GM18868 (cell line): Measurements from ENCODE around the gene APLF.
"Not testable (repeated sequence)": the region's sequence is repeated elsewhere in the genome, so short reads cannot be mapped to it uniquely, and the experiment has no call there.

Experiments
- ATAC-seq: cut with Tn5 transposase; IDR thresholded peaks from one replicate; pipeline ENCODE4 v1.9.1; 2021; ENCODE audit warnings: mild to moderate bottlenecking, moderate library complexity; ENCODE audit not compliant: unreplicated experiment

Gene APLF

GRCh38 chr2:68527343-68528081 lies 60.1 kb downstream of the APLF start:
- not testable (repeated sequence) for ATAC-seq

- ATAC-seq = not testable (repeated sequence)
These were observed 61.8 kb downstream of the APLF start for GRCh38 chr2:68529156-68529555.

GRCh38 chr2:68529651-68530050 lies 62.3 kb downstream of the APLF start:
- ATAC-seq = not testable (repeated sequence)

GRCh38 chr2:68536000-68536399 lies 68.6 kb downstream of the APLF start:
- no peak for ATAC-seq

GRCh38 chr2:68537011-68537410 lies 69.6 kb downstream of the APLF start:
- no peak for ATAC-seq

- no peak for ATAC-seq
These were observed 70.4 kb downstream of the APLF start for GRCh38 chr2:68537809-68538208.

GRCh38 chr2:68544811-68545210 lies 77.4 kb downstream of the APLF start:
- no peak for ATAC-seq

GRCh38 chr2:68548396-68548795 lies 81.0 kb downstream of the APLF start:
- ATAC-seq = no peak

- ATAC-seq = no peak
These were observed 85.7 kb downstream of the APLF start for GRCh38 chr2:68553098-68553497.

GRCh38 chr2:68555425-68556206 lies 88.2 kb downstream of the APLF start:
- ATAC-seq = not testable (repeated sequence)

- ATAC-seq = no peak
These were observed 89.0 kb downstream of the APLF start for GRCh38 chr2:68556381-68556780.

GRCh38 chr2:68558576-68558975 lies 91.2 kb downstream of the APLF start:
- ATAC-seq = no peak

GRCh38 chr2:68559692-68560091 lies 92.3 kb downstream of the APLF start:
- no peak for ATAC-seq

- no peak for ATAC-seq
These were observed 93.2 kb downstream of the APLF start for GRCh38 chr2:68560545-68560944.

- no peak for ATAC-seq
These were observed 94.0 kb downstream of the APLF start for GRCh38 chr2:68561372-68561771.

- no peak for ATAC-seq
These were observed 95.5 kb downstream of the APLF start for GRCh38 chr2:68562934-68563333.

- ATAC-seq = no peak
These were observed 97.0 kb downstream of the APLF start for GRCh38 chr2:68564426-68564825.

GRCh38 chr2:68565273-68565672 lies 97.9 kb downstream of the APLF start:
- ATAC-seq = no peak

GRCh38 chr2:68565858-68566257 lies 98.5 kb downstream of the APLF start:
- no peak for ATAC-seq

GRCh38 chr2:68566362-68566761 lies 99.0 kb downstream of the APLF start:
- no peak for ATAC-seq

GRCh38 chr2:68568116-68568515 lies 100.7 kb downstream of the APLF start:
- no peak for ATAC-seq

GRCh38 chr2:68569604-68570003 lies 102.2 kb downstream of the APLF start:
- ATAC-seq = no peak
